Neural cell (in vitro differentiated cells): ENCODE measurements around the gene ZG16B. TPM values are rescaled to one million over a fixed set of nuclear protein-coding genes. Genes with fewer than 3 reads are reported as not detected.

Experiments used
- H2AFZ ChIP-seq: fragments of 200-600, 300-800 bp; sonication (generic), shearing (Covaris generic); 2 replicates; pipeline ENCODE4 v1.6.0; 2014; ENCODE audit warnings: low read depth, mild to moderate bottlenecking, antibody characterized with exemption, low read length, moderate library complexity
- H3F3A ChIP-seq: fragments of 200-600 bp; shearing (Covaris generic); 2 replicates; pipeline ENCODE4 v1.6.1; 2016; ENCODE audit warnings: mild to moderate bottlenecking, moderate library complexity, mixed read lengths, antibody characterized with exemption, low read length; ENCODE audit not compliant: insufficient read depth, poor library complexity, severe bottlenecking
- H3K27ac ChIP-seq: fragments of 200-600, 300-800 bp; sonication (generic), shearing (Covaris generic); 2 replicates; pipeline ENCODE4 v1.5.1; 2014; ENCODE audit warnings: mild to moderate bottlenecking, low read length, moderate library complexity
- H3K27me3 ChIP-seq: fragments of 300-800, 200-600 bp; sonication (generic), shearing (Covaris generic); 2 replicates; pipeline ENCODE4 v1.6.0; 2014; ENCODE audit warnings: mild to moderate bottlenecking, low read depth, low read length, moderate library complexity; ENCODE audit not compliant: insufficient read depth
- H3K36me3 ChIP-seq: fragments of 300-800, 200-600 bp; sonication (generic), shearing (Covaris generic); 2 replicates; pipeline ENCODE4 v1.5.1; 2014; ENCODE audit warnings: mild to moderate bottlenecking, antibody characterized with exemption, low read length, moderate library complexity; ENCODE audit not compliant: insufficient read depth
- H3K4me2 ChIP-seq: fragments of 300-800, 200-600 bp; sonication (generic), shearing (Covaris generic); 2 replicates; pipeline ENCODE4 v1.6.0; 2014; ENCODE audit warnings: mild to moderate bottlenecking, low read length
- H3K4me3 ChIP-seq: fragments of 300-800, 200-600 bp; sonication (generic), shearing (Covaris generic); 2 replicates; pipeline ENCODE4 v1.5.1; 2014; ENCODE audit warnings: mild to moderate bottlenecking, low read length, moderate library complexity
- H3K79me2 ChIP-seq: fragments of 200-600 bp; shearing (Covaris generic); replicated peaks from 2 replicates; pipeline ENCODE4 v1.6.0; 2014; ENCODE audit warnings: mild to moderate bottlenecking, low read length, moderate library complexity; ENCODE audit not compliant: insufficient read depth
- H3K9ac ChIP-seq: fragments of 300-800, 200-600 bp; sonication (generic), shearing (Covaris generic); 2 replicates; pipeline ENCODE4 v1.6.1; 2016; ENCODE audit warnings: mild to moderate bottlenecking, low read length, mixed read lengths
- H3K9me2 ChIP-seq: fragments of 200-600 bp; shearing (Covaris generic); 2 replicates; pipeline ENCODE4 v1.6.1; 2016; ENCODE audit warnings: mild to moderate bottlenecking, low read length, mixed read lengths; ENCODE audit not compliant: insufficient read depth
- H3K9me3 ChIP-seq: fragments of 200-600, 300-800 bp; sonication (generic), shearing (Covaris generic); 2 replicates; pipeline ENCODE4 v1.6.1; 2016; ENCODE audit warnings: mild to moderate bottlenecking, mixed run types, low read length, moderate library complexity, mixed read lengths
- H4K20me1 ChIP-seq: fragments of 200-600 bp; shearing (Covaris generic); 2 replicates; pipeline ENCODE4 v1.6.1; 2016; ENCODE audit warnings: mild to moderate bottlenecking, mixed run types; ENCODE audit not compliant: insufficient read depth
- EP300 ChIP-seq: fragments of 450-650 bp; conservative IDR thresholded peaks from 2 replicates; pipeline ENCODE4 v1.6.1; 2014; ENCODE audit warnings: antibody characterized with exemption, mild to moderate bottlenecking, moderate library complexity; ENCODE audit not compliant: poor library complexity, severe bottlenecking
- EZH2 ChIP-seq: fragments of 200-600, 300-800 bp; shearing (Covaris generic), sonication (generic); IDR thresholded peaks from 2 replicates; pipeline ENCODE4 v1.6.1; 2014; ENCODE audit warnings: antibody characterized with exemption, low read length, borderline replicate concordance, mild to moderate bottlenecking; ENCODE audit not compliant: insufficient read depth, poor library complexity, severe bottlenecking
- MXI1 ChIP-seq: fragments of 450-650 bp; conservative IDR thresholded peaks from 2 replicates; pipeline ENCODE4 v1.6.1; 2014; ENCODE audit warnings: antibody characterized with exemption, mild to moderate bottlenecking; ENCODE audit not compliant: poor library complexity, severe bottlenecking
- POLR2AphosphoS5 ChIP-seq: IDR thresholded peaks from 2 replicates; pipeline ENCODE4 v1.6.1; 2012
- RAD21 ChIP-seq: fragments of 450-650 bp; conservative IDR thresholded peaks from 2 replicates; pipeline ENCODE4 v1.6.1; 2014; ENCODE audit warnings: antibody characterized with exemption, mild to moderate bottlenecking, moderate library complexity
- SMC3 ChIP-seq: fragments of 450-650 bp; conservative IDR thresholded peaks from 2 replicates; pipeline ENCODE4 v1.6.1; 2014; ENCODE audit warnings: antibody characterized with exemption, mild to moderate bottlenecking, moderate library complexity; ENCODE audit not compliant: poor library complexity
- TAF1 ChIP-seq: IDR thresholded peaks from 2 replicates; pipeline ENCODE4 v1.6.1; 2012; ENCODE audit warnings: low read depth
- polyA plus RNA-seq: library from polyadenylated mRNA; depleted of rRNA; stranded (reverse); fragments of >200 nt; gene quantifications from 2 replicates; pipeline ENCODE4 v1.2.3, GENCODE V29; 2014
- TF ChIP-seq, protein P1 (sequence below): fragments of 450-650 bp; IDR thresholded peaks from 2 replicates; pipeline ENCODE4 v1.5.1; 2014; ENCODE audit warnings: antibody characterized with exemption, mild to moderate bottlenecking, moderate library complexity; ENCODE audit not compliant: poor library complexity, severe bottlenecking
- TF ChIP-seq, protein P2 (sequence below): IDR thresholded peaks from 2 replicates; pipeline ENCODE4 v1.6.1; 2012; ENCODE audit warnings: borderline replicate concordance

Gene ZG16B
- polyA plus RNA-seq, 1 donor from 2014 or later = not detected

DNA sequence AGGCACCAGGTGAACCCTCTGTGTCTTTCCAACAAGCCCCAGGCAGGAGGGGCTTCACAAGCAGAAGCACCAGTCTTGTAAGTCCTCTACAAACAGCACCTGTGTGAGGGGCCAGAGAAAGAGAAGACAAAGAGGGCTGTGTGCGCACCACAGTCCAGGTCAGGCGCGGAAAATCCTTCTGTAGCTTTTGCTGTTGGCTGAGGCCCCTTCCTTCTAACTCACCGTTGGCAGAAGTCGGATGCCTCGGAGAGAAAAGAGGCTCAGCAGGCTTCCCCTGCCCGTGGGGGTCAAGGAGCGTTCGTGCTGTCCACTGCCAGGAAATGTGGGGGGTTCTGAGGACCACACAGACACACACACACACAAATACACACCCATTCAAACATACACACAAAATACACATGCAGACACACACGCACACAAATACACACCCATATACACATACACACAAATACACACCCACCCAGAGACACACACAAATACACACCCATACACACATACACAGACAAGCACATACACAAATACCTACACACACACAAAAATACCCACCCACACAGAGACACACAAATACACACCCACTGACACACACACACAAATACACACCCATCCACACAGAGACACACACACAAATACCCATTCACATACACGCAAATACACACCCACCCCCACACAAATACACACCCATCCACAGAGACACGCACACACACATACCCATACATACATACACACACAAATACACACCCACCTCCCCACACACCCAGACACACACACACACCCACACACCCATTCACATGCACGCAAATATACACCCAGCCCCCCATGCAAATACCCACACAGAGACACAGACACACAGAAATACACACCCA is 6.8 kb downstream of the ZG16B start:
- H4K20me1 ChIP-seq = no peaks in the 10 kb centered on the region
- no peak for TF ChIP-seq RAD21
- TF ChIP-seq, protein P1, sequence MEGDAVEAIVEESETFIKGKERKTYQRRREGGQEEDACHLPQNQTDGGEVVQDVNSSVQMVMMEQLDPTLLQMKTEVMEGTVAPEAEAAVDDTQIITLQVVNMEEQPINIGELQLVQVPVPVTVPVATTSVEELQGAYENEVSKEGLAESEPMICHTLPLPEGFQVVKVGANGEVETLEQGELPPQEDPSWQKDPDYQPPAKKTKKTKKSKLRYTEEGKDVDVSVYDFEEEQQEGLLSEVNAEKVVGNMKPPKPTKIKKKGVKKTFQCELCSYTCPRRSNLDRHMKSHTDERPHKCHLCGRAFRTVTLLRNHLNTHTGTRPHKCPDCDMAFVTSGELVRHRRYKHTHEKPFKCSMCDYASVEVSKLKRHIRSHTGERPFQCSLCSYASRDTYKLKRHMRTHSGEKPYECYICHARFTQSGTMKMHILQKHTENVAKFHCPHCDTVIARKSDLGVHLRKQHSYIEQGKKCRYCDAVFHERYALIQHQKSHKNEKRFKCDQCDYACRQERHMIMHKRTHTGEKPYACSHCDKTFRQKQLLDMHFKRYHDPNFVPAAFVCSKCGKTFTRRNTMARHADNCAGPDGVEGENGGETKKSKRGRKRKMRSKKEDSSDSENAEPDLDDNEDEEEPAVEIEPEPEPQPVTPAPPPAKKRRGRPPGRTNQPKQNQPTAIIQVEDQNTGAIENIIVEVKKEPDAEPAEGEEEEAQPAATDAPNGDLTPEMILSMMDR = no peak
- no peak for TF ChIP-seq EZH2
- TF ChIP-seq TAF1 = no peak
- TF ChIP-seq, protein P2, sequence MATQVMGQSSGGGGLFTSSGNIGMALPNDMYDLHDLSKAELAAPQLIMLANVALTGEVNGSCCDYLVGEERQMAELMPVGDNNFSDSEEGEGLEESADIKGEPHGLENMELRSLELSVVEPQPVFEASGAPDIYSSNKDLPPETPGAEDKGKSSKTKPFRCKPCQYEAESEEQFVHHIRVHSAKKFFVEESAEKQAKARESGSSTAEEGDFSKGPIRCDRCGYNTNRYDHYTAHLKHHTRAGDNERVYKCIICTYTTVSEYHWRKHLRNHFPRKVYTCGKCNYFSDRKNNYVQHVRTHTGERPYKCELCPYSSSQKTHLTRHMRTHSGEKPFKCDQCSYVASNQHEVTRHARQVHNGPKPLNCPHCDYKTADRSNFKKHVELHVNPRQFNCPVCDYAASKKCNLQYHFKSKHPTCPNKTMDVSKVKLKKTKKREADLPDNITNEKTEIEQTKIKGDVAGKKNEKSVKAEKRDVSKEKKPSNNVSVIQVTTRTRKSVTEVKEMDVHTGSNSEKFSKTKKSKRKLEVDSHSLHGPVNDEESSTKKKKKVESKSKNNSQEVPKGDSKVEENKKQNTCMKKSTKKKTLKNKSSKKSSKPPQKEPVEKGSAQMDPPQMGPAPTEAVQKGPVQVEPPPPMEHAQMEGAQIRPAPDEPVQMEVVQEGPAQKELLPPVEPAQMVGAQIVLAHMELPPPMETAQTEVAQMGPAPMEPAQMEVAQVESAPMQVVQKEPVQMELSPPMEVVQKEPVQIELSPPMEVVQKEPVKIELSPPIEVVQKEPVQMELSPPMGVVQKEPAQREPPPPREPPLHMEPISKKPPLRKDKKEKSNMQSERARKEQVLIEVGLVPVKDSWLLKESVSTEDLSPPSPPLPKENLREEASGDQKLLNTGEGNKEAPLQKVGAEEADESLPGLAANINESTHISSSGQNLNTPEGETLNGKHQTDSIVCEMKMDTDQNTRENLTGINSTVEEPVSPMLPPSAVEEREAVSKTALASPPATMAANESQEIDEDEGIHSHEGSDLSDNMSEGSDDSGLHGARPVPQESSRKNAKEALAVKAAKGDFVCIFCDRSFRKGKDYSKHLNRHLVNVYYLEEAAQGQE = no peak
- no peaks in the 10 kb centered on the region for H3K9me3 ChIP-seq
- no peaks in the 10 kb centered on the region for H3K36me3 ChIP-seq
- no peaks in the 10 kb centered on the region for H3K79me2 ChIP-seq
- no peak overlapping the region for H3K4me3 ChIP-seq
- no peak overlapping the region for H3K27ac ChIP-seq
- H3K9me2 ChIP-seq = no peaks in the 10 kb centered on the region
- H2AFZ ChIP-seq = no peak overlapping the region
- no peaks in the 10 kb centered on the region for H3F3A ChIP-seq
- no peaks in the 10 kb centered on the region for H3K27me3 ChIP-seq
- H3K4me2 ChIP-seq = no peak overlapping the region
- H3K9ac ChIP-seq = no peak overlapping the region

DNA sequence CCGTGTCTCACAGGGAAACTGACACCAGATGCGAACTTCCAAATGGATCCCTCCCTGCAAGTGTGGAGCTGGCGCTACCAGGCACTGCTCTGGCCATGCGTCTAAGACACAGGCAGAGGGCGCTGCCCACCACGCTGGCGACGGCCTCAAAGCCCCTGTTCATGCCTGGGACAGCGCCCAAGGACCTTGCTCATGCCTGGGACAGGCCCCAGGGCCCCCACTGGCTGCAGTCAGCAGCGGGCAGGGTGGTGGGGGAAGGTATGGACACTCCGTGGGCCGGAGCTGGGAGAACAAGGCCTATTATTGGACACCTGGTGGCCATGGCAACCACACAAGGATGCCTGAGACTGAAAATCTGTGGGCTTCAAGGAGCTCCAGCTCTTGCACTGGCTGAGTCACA is 8.8 kb downstream of the ZG16B start:
- H3F3A ChIP-seq = no peaks in the 10 kb centered on the region
- H3K9me3 ChIP-seq = no peaks in the 10 kb centered on the region
- no peaks in the 10 kb centered on the region for H3K79me2 ChIP-seq
- no peak overlapping the region for H2AFZ ChIP-seq
- TF ChIP-seq POLR2AphosphoS5 (no peak), SMC3 (peak; percentile 74), MXI1 (no peak), EZH2 (no peak), TAF1 (no peak), EP300 (no peak), RAD21 (peak; percentile 69)
- TF ChIP-seq, protein P1 = peak; percentile 79
- TF ChIP-seq, protein P2 = no peak
- no peak overlapping the region for H3K4me3 ChIP-seq
- no peak overlapping the region for H3K9ac ChIP-seq
- no peaks in the 10 kb centered on the region for H3K9me2 ChIP-seq
- no peak overlapping the region for H3K4me2 ChIP-seq
- no peaks in the 10 kb centered on the region for H3K36me3 ChIP-seq
- no peak overlapping the region for H3K27ac ChIP-seq
- no peaks in the 10 kb centered on the region for H3K27me3 ChIP-seq
- H4K20me1 ChIP-seq = no peaks in the 10 kb centered on the region
